ENCODE measurements around the gene PAGR1. TPM values are rescaled to one million over a fixed set of nuclear protein-coding genes. Genes with fewer than 3 reads are reported as not detected.

PAGR1 gene
- polyA plus RNA-seq, 1 donor from 2014 or later, result 86.8 TPM

GRCh38 chr16:29824589-29825144 lies 8.7 kb downstream of the PAGR1 start:
- Histone ChIP-seq H3K4me2 (ENCODE audit: low read length) (no peak overlapping the region), H2AFZ (ENCODE audit: low read depth, low read length) (no peak overlapping the region), H3K36me3 (ENCODE audit: insufficient read depth, low read length) (no peaks in the 10 kb centered on the region), H3K79me2 (replicated peaks; ENCODE audit: insufficient read depth, low read length) (no peaks in the 10 kb centered on the region), H3K27me3 (ENCODE audit: insufficient read depth, low read depth, low read length) (no peaks in the 10 kb centered on the region), H3K9me3 (ENCODE audit: low read length) (no peaks in the 10 kb centered on the region), H3K9ac (ENCODE audit: low read length) (no peak overlapping the region), H3K4me3 (ENCODE audit: low read length) (no peak overlapping the region), H4K20me1 (ENCODE audit: insufficient read depth) (no peaks in the 10 kb centered on the region), H3F3A (ENCODE audit: insufficient read depth, low read length, poor library complexity, severe bottlenecking) (no peaks in the 10 kb centered on the region), H3K27ac (ENCODE audit: low read length) (no peak overlapping the region), H3K9me2 (ENCODE audit: insufficient read depth, low read length) (no peaks in the 10 kb centered on the region)
- TF ChIP-seq SMC3 (conservative IDR thresholded peaks at IDR 0.05; ENCODE audit: poor library complexity) (no peak), RAD21 (conservative IDR thresholded peaks at IDR 0.05) (no peak), MXI1 (conservative IDR thresholded peaks at IDR 0.05; ENCODE audit: poor library complexity, severe bottlenecking) (no peak), EZH2 (IDR thresholded peaks at IDR 0.05; ENCODE audit: borderline replicate concordance, insufficient read depth, low read length, poor library complexity, severe bottlenecking) (no peak), EP300 (conservative IDR thresholded peaks at IDR 0.05; ENCODE audit: poor library complexity, severe bottlenecking) (no peak), REST (IDR thresholded peaks at IDR 0.05; ENCODE audit: borderline replicate concordance) (no peak), TAF1 (IDR thresholded peaks at IDR 0.05; ENCODE audit: low read depth) (no peak), CTCF (IDR thresholded peaks at IDR 0.05; ENCODE audit: poor library complexity, severe bottlenecking) (no peak), POLR2AphosphoS5 (IDR thresholded peaks at IDR 0.05) (no peak)

GRCh38 chr16:29825145-29826044 lies 9.4 kb downstream of the PAGR1 start:
- Histone ChIP-seq H3K9me2 (ENCODE audit: insufficient read depth, low read length) (no peaks in the 10 kb centered on the region), H3K4me2 (ENCODE audit: low read length) (no peak overlapping the region), H3K9ac (ENCODE audit: low read length) (no peak overlapping the region), H2AFZ (ENCODE audit: low read depth, low read length) (no peak overlapping the region), H3K9me3 (ENCODE audit: low read length) (no peaks in the 10 kb centered on the region), H3F3A (ENCODE audit: insufficient read depth, low read length, poor library complexity, severe bottlenecking) (no peaks in the 10 kb centered on the region), H3K27ac (ENCODE audit: low read length) (no peak overlapping the region), H3K36me3 (ENCODE audit: insufficient read depth, low read length) (no peaks in the 10 kb centered on the region), H4K20me1 (ENCODE audit: insufficient read depth) (no peaks in the 10 kb centered on the region), H3K79me2 (replicated peaks; ENCODE audit: insufficient read depth, low read length) (no peaks in the 10 kb centered on the region), H3K4me3 (ENCODE audit: low read length) (no peak overlapping the region), H3K27me3 (ENCODE audit: insufficient read depth, low read depth, low read length) (no peaks in the 10 kb centered on the region)
- no peak for TF ChIP-seq POLR2AphosphoS5 (IDR thresholded peaks at IDR 0.05)
- TF ChIP-seq SMC3 (conservative IDR thresholded peaks at IDR 0.05; ENCODE audit: poor library complexity), result no peak
- no peak for TF ChIP-seq REST (IDR thresholded peaks at IDR 0.05; ENCODE audit: borderline replicate concordance)
- TF ChIP-seq RAD21 (conservative IDR thresholded peaks at IDR 0.05), result no peak
- no peak for TF ChIP-seq EP300 (conservative IDR thresholded peaks at IDR 0.05; ENCODE audit: poor library complexity, severe bottlenecking)
- no peak for TF ChIP-seq CTCF (IDR thresholded peaks at IDR 0.05; ENCODE audit: poor library complexity, severe bottlenecking)
- no peak for TF ChIP-seq EZH2 (IDR thresholded peaks at IDR 0.05; ENCODE audit: borderline replicate concordance, insufficient read depth, low read length, poor library complexity, severe bottlenecking)
- no peak for TF ChIP-seq TAF1 (IDR thresholded peaks at IDR 0.05; ENCODE audit: low read depth)
- TF ChIP-seq MXI1 (conservative IDR thresholded peaks at IDR 0.05; ENCODE audit: poor library complexity, severe bottlenecking), result no peak
